DMS153 treated with DMSO at 0.1 percent for 48 hours (cell line): ENCODE data around the gene PLCB1.
"Not testable (repeated sequence)": the region's sequence is repeated elsewhere in the genome, so short reads cannot be mapped to it uniquely, and the experiment has no call there.

Source experiments
- DNase-seq: peaks from one replicate; lab custom pipeline; 2025; ENCODE audit not compliant: unreplicated experiment; lab: John Stamatoyannopoulos, UW

Gene PLCB1

DNA sequence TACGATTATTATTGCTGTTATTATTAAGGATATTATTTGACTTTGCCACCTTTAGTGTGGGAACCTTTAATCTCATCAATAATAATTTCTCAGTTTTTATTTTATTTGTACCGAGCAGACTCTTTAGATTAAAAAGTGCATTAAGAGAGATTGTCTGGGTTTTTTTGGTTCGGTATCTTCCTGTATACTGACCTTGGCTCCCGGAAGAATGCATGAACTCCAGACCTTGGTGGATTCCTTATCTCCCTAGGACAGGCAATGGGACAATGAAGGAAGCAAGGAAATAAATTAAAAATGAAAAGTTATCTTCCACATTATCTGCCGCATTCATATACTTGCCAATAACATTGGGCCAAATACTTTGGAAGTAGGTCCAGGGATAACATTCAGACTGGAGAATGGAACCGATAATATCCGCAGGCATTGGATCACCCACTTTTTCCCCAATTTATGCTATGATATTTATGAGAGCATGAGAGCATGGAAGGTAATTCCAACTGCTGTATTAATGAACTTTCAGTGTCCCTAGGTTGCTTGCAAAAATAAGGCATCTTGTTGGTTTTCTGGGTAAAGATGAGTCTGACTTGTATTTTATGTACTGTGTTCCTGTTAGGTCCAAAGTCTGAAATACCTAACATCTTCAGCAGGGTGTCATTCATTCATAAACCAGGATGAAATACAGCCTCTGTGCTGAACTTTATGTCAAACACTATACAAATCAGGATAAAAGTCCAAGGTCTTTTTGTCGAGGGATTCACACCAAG lies 232.1 kb downstream of the PLCB1 start:
- no peak for DNase-seq

DNA sequence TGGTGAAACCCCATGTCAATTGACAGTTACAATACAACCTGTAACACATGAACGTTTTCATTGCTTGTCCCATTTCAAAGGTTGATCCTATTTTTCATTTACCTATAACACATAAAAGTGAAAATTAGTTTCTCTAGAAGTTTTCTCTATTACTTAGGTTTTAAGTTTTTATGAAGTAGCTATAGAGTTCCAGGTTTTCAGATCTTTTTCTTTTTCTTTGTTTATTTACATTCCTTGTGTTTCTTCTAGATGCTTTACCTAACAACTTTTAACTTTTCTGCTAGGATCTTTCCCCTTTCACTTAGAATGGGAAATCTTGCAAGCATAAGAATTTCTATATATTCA lies 232.6 kb downstream of the PLCB1 start:
- no peak for DNase-seq

DNA sequence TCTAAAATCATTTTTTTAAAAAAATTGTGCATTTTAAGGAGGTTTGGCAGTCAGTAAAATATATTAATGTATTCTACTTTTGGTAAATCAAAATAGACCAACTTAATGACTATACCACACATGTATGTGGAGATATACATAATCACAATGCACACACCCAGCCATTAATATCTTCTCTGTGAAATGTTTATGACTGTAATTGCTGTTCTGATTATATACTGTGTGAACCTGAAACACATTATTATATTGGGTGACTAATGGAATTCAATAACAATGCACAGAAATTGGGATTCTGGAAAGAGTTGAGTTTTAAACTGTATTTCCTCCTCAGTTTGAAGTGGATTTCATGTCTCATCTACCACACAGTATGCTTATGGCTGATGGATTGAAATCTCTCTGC lies 233.6 kb downstream of the PLCB1 start:
- DNase-seq: no peak

GRCh38 chr20:8366303-8366923 lies 234.3 kb downstream of the PLCB1 start:
- no peak for DNase-seq

DNA sequence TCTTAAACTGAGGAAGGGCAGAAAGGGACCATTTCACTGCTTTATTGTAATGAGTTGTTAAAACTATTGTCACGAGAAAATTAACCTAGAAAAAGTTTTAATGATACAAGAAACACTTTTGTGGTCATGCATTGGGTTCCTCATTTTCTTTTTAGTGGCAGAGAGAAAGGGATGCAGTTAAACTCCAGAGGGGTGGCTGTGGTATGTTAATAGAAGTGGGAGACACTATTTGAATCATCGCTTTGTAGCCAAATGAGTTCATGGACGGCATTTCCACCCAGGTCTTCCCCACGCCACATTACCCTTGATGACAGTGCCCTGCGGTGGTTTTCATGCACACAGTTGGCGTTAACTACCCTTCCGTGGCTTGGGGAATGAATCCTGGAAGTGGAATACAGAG lies 235.6 kb downstream of the PLCB1 start:
- no peak for DNase-seq

DNA sequence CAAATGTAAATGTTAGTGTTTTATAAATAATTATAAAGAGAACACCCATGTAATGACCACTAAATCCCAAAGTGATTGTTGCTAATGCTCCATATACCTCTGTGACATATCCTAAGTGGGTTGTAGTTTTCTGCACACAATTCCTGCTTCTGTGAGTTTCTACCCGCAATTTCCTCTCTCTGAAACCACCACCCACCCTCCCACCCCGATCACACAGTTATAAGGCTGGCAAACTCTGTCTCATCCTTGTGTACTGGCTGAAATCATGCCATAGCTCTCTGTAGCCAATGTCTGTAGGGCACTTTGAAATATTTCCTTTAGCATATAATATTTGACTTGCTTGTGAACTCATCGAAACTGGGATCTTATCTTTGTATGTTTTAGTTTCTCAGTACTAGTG lies 236.6 kb downstream of the PLCB1 start:
- DNase-seq: no peak

- no peak for DNase-seq
These were observed 237.2 kb downstream of the PLCB1 start for GRCh38 chr20:8369311-8369710.

GRCh38 chr20:8370774-8371173 lies 238.7 kb downstream of the PLCB1 start:
- DNase-seq: no peak

DNA sequence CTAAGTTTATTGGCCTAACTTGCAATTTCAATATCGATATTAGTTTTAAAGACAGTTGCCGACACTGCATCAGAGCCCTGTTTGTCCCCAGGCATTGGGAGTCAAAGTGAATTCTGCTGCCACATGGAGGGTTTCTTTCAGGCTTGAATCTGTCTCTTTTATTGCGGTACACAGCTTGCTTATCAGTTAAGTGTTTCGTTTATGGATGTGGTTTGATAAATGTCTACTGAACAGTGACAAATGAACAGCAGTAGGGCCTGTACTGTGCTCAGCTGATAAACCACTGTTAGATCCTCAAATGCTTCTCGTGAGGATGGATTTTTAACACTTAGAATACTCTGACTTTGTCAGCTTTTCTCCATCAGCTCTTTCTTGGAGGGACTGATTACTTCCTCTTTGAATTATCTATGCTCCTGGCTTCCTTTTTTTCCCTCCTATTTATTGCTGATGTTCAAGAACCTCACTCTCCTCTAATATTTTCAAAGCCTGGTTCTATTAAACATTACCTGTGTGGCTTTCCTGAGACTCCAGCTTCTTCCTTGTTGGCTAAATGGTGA lies 240.8 kb downstream of the PLCB1 start:
- DNase-seq: peak; percentile 26

DNA sequence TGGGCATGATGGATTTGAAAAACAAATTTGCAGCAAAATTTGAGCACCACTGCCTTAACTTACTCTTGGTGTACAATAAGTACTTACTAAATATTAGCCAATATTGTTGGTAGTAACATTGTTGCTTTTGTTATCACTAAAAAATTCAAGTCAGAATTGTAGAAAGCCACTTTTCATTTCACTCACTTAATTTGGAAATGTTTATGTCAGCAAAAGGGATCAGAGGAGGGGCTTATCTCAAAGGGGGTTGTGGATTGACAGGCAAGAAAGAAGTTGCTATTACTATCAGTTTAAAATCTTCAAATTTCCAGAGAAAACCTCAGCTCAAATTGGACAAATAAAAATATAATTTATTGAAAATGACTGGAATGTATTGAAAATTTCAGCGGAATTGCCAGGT lies 241.5 kb downstream of the PLCB1 start:
- no peak for DNase-seq

GRCh38 chr20:8375898-8376297 lies 243.8 kb downstream of the PLCB1 start:
- DNase-seq: no peak

DNA sequence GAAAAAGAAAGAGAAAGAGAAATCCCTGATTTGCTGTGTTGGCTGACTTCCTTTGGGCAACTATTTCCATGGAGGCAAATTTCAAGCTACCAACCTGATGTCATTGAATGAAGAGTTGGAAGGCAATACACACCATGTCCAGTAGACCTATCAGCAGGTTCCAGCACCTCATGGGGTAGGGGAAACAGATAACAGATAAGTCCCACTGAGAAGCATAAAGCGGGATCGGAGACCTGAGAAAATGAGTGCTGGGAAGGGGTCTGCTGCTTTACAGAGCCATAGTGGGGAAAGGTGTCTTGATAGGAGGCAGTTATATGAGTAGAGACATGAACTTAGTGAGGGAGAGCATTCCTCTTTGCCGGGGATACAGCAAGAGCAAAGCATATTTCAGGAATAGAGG lies 244.9 kb downstream of the PLCB1 start:
- no peak for DNase-seq

- not testable (repeated sequence) for DNase-seq
These were observed 247.1 kb downstream of the PLCB1 start for GRCh38 chr20:8379125-8379524.

- DNase-seq: no peak
These were observed 253.2 kb downstream of the PLCB1 start for GRCh38 chr20:8385247-8385646.

DNA sequence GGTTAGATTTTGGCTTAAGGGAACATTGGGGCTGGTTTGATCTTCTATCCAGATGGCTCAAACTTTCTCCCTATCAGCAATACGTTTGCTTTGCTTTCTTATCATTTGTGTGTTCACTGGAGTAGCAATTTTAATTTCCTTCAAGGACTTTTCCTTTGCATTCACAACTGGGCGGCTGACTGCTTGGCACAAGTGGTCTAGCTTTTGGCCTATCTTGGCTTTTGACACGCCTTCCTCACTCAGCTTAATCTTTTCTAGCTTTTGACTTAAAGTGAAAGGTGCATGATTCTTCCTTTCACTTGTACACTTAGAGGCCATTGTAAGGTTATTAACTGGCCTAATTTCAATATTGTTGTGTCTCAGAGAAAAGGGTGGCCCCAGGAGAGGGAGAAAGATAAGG lies 254.9 kb downstream of the PLCB1 start:
- DNase-seq: no peak

- DNase-seq: no peak
These were observed 256.1 kb downstream of the PLCB1 start for GRCh38 chr20:8388141-8388540.

DNA sequence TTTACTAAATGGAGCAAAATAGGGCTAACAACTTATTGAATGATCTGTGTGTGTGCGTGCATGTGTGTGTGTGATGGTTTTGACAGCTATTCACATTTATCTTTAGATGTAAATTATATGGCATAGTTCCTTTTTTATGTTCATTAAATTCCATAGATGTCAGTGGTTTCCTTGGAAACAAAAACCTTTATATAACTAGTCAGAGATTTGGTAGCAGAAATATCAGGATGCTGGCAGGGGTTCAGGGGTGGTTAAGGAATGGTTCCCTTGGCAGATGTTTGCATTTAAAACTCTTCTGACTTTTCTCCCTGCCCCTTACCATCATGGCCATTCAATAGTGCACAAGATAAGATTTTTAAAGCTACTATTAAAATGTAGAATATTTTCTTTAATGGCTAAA lies 256.6 kb downstream of the PLCB1 start:
- DNase-seq: no peak

- DNase-seq: no peak
These were observed 257.4 kb downstream of the PLCB1 start for GRCh38 chr20:8389381-8390036.

DNA sequence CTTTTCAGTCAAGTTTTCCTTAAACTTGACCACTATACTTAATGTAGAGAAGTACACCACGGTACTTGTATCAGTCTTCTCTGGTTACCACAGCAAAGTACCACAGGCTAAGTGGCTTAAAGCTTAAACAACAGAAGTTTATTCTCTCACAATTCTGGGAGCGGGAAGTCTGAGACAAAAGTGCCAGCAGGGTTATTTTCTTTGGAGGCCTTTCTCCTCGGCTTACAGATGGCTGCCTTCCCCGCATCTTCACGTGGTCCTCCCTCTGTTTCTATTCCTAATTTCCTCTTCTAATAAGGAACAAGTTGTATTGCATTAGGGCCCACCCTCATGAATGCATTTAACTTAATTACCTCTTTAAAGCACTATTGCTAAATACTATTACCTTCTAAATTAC lies 258.0 kb downstream of the PLCB1 start:
- no peak for DNase-seq

- no peak for DNase-seq
These were observed 258.4 kb downstream of the PLCB1 start for GRCh38 chr20:8390500-8390899.

- DNase-seq: no peak
These were observed 261.3 kb downstream of the PLCB1 start for GRCh38 chr20:8393381-8393780.

DNA sequence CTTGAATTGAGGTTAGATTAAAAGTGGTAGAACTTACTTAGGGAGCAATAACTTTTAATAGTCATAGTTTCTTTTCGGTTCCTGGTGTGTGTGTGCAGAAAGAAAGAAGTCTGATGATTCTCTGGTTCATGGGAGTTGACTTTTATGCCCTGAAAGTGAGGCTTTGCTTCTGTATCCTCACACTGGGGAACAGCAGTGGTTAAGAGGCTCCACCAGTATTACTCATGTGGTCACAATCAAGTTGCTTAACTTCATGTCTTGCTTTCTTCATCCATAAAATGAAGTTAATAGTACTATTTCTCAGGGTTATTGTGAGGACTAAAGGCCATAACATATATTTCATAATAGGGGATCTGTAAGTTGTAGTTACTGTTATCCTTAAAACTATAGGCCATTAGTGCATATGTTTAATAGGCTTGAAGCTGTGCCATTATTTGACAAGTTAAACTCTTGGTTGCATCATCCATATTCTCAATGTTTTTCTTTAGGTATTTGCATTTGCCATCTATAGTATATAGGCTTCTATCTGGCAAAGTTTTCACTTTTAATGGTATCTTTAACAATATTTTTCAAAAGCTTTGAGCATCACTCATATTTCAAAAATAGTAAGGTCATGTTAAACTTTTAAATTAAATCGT lies 262.4 kb downstream of the PLCB1 start:
- DNase-seq: no peak
